HepG2 (cell line): ENCODE data around the gene RNASE7. TPM values are rescaled to one million over a fixed set of nuclear protein-coding genes. Genes with fewer than 3 reads are reported as not detected.
A peak's percentile ranks its signal among the peaks of the same experiment; 100 is the strongest.

Source experiments
- DNMT3B ChIP-seq: conservative IDR thresholded peaks from 2 replicates; pipeline ENCODE4 v1.6.1; 2016; ENCODE audit warnings: missing biosample characterization, control low read depth
- KDM2A ChIP-seq: sonication (generic); formaldehyde crosslinking; IDR thresholded peaks from 2 replicates; pipeline ENCODE4 v1.4.0; 2020; ENCODE audit warnings: low read depth, missing genetic modification reagents, borderline replicate concordance
- KDM5B ChIP-seq: sonication (generic); formaldehyde crosslinking; IDR thresholded peaks from 2 replicates; pipeline ENCODE4 v1.4.0; 2020; ENCODE audit warnings: missing genetic modification reagents, mild to moderate bottlenecking, borderline replicate concordance
- KIAA2018 ChIP-seq: sonication (generic); formaldehyde crosslinking; IDR thresholded peaks from 2 replicates; pipeline ENCODE4 v1.5.0; 2020; ENCODE audit warnings: mild to moderate bottlenecking, missing genetic modification reagents, borderline replicate concordance
- MAFK ChIP-seq, 2 experiments: IDR thresholded peaks in 1 of 2; conservative IDR thresholded peaks in 1 of 2; 2 replicates each; pipeline ENCODE4 v1.6.1; 2011; ENCODE audit warnings: improper control_type of control experiment in 2 of 2, low read length in 2 of 2
- PHF5A ChIP-seq: IDR thresholded peaks from one replicate; pipeline ENCODE4 v1.6.1; 2018; ENCODE audit warnings: low read depth, missing genetic modification reagents; ENCODE audit not compliant: unreplicated experiment
- RFX3 ChIP-seq: IDR thresholded peaks from 2 replicates; pipeline ENCODE4 v1.6.1; 2016; ENCODE audit warnings: missing biosample characterization, missing genetic modification reagents
- SOX6 ChIP-seq, 2 experiments: fragments of 450-650 bp in 1 of 2; sonication (generic) in 1 of 2; formaldehyde crosslinking in 1 of 2; IDR thresholded peaks; 2 replicates each; pipeline versions ENCODE4 v1.4.0 to v1.6.1; 2017 to 2020; ENCODE audit warnings: antibody characterized with exemption in 1 of 2, mild to moderate bottlenecking in 1 of 2, missing genetic modification reagents in 1 of 2
- ZFP36L1 ChIP-seq: sonication (generic); formaldehyde crosslinking; IDR thresholded peaks from 2 replicates; pipeline ENCODE4 v1.8.0; 2022; ENCODE audit warnings: mild to moderate bottlenecking, missing genetic modification reagents, moderate library complexity
- ZNF160 ChIP-seq: sonication (generic); formaldehyde crosslinking; IDR thresholded peaks from 2 replicates; pipeline ENCODE4 v1.8.0; 2022; ENCODE audit warnings: mild to moderate bottlenecking, inconsistent platforms, missing genetic modification reagents
- ZNF230 ChIP-seq: sonication (generic); formaldehyde crosslinking; IDR thresholded peaks from 2 replicates; pipeline ENCODE4 v1.4.0; 2020; ENCODE audit warnings: mild to moderate bottlenecking, missing genetic modification reagents
- ZNF235 ChIP-seq: sonication (generic); formaldehyde crosslinking; IDR thresholded peaks from 2 replicates; pipeline ENCODE4 v1.8.1; 2023; ENCODE audit warnings: mild to moderate bottlenecking, missing genetic modification reagents, borderline replicate concordance
- ZNF280B ChIP-seq: sonication (generic); formaldehyde crosslinking; IDR thresholded peaks from 2 replicates; pipeline ENCODE4 v1.5.0; 2020; ENCODE audit warnings: missing genetic modification reagents, mild to moderate bottlenecking, borderline replicate concordance
- ZNF496 ChIP-seq: sonication (generic); formaldehyde crosslinking; IDR thresholded peaks from 2 replicates; pipeline ENCODE4 v1.8.1; 2023; ENCODE audit warnings: mild to moderate bottlenecking, moderate library complexity, missing genetic modification reagents; ENCODE audit not compliant: insufficient replicate concordance
- ZNF501 ChIP-seq: sonication (generic); formaldehyde crosslinking; IDR thresholded peaks from 2 replicates; pipeline ENCODE4 v1.5.1; 2020; ENCODE audit warnings: mild to moderate bottlenecking, moderate library complexity, missing genetic modification reagents
- ZNF552 ChIP-seq: sonication (generic); formaldehyde crosslinking; IDR thresholded peaks from 2 replicates; pipeline ENCODE4 v1.9.0; 2022; ENCODE audit warnings: missing genetic modification reagents, mild to moderate bottlenecking, borderline replicate concordance
- ZSCAN25 ChIP-seq: sonication (generic); formaldehyde crosslinking; IDR thresholded peaks from 2 replicates; pipeline ENCODE4 v1.8.0; 2022; ENCODE audit warnings: mild to moderate bottlenecking, missing genetic modification reagents
- polyA plus RNA-seq, 8 experiments: library from polyadenylated mRNA; depleted of rRNA in 3 of 8; stranded (reverse) in 7 of 8; unstranded in 1 of 8; fragments of >200 nt; fragmentation: Illumina TruSeq in 4 of 8; extraction: Trizol in 4 of 8; gene quantifications; 2 replicates each; pipeline versions ENCODE4 v1.2.1 to v1.2.3, GENCODE V29; 2011 to 2016; ENCODE audit warnings: low read depth in 4 of 8, missing spikeins in 1 of 8, mixed read lengths in 1 of 8; ENCODE audit not compliant: insufficient read depth in 1 of 8
- total RNA-seq, 5 experiments: library from RNA; depleted of rRNA; stranded (reverse); fragments of >200 nt; fragmentation: Illumina TruSeq; extraction: Trizol; gene quantifications; 2 replicates each; pipeline ENCODE4 v1.2.3, GENCODE V29; 2016; ENCODE audit warnings: low read depth in 1 of 5

Gene RNASE7
- total and polyA plus RNA-seq, 2 of the 13 experiments (the other 11 are each of a cell fraction or from before 2014, with no cell fraction given): 0.04 TPM; not detected in 1

DNA sequence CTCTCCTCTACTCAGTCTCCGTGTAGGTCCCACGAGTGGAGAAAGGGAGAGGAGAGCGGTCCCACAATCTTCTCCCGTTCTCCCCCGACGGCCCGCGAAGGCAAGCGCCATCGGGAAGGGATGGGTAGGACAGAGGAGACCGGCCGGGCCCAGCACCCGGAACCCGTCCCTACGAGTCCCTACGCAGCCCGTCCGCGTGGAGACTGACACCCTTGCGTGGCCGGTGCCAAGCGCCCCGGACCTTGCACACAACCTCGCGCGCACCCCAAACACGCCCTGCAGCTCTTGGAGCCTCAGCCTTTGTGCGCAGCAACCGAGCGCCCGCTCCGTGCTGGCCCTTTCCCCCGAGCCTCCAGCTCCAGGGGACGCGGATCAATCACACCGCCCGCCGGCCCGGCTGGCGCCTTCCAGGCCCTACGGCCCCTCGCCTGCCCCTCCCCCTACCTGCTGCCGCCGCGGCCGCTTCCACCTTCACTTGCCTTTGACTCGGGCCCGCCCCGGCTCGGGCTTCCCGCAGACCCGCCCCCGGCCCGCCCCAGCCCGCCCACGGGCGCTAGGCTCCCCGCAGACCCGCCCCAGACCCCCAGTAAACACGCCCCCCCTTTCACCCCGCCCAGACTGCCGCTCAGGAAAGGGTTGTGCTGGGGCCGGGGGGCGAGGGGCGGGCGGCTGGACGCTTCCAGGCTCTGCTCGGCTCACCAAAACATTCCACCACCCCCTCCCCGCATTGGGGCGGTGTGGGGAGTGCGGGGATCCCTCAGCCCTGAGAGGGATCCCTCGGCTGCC lies 17.4 kb upstream of the RNASE7 start, which contains the start of gene NDRG2 (continued):
- TF ChIP-seq PHF5A (peak; percentile 74), SOX6 (IDR thresholded peaks at IDR 0.05) (no peak), SOX6 (CRISPR knock-in tag; IDR thresholded peaks at IDR 0.05) (peak; percentile 53), KDM5B (peak; percentile 68), ZNF501 (CRISPR knock-in tag) (0 out of 2 replicates have a peak, but pooled peaks have one; percentile 2), ZNF552 (no peak), ZNF280B (peak; percentile 54; the same call in 1 of the 2 replicates), ZNF160 (CRISPR knock-in tag) (0 out of 2 replicates have a peak, but pooled peaks have one; percentile 84), MAFK (conservative IDR thresholded peaks at IDR 0.05 in 1 of 2, IDR thresholded peaks at IDR 0.05 in 1 of 2; ENCODE audit: low read length in 2 of 2) (no peak), KDM2A (CRISPR knock-in tag) (peak; percentile 84), ZSCAN25 (CRISPR knock-in tag) (peak; percentile 68), ZFP36L1 (CRISPR knock-in tag) (0 out of 2 replicates have a peak, but pooled peaks have one; percentile 48), ZNF230 (no peak), ZNF496 (CRISPR knock-in tag) (no peak), ZNF235 (CRISPR knock-in tag) (peak; percentile 95; the same call in 1 of the 2 replicates), DNMT3B (no peak), KIAA2018 (CRISPR knock-in tag) (no peak), RFX3 (CRISPR knock-in tag) (0 out of 2 replicates have a peak, but pooled peaks have one; percentile 22)
